Measurements from ENCODE around the gene GMDS.

GMDS gene

DNA sequence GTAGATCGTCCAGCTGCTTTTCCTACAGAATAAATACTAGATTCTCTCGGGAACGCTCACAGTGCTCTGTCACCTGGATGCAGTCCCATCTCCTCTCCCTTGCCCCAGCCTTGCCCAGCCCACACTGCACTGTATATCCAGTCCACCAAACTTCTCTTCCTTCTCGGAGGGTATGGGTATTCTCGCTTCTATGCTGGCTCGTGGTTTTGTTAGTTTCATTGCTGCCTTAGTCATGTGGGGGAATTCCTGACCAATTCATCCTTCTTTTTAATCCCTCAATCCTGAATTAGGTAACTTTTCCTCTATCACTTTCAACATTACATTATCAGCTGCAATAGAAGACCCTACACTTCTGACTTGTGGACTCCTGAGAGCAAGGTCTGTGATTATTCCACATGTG, 252.4 kb downstream of the GMDS start:
- DNase-seq = no peak
- Histone ChIP-seq H3K14ac (ENCODE audit: low read length) (no peak overlapping the region), H2AFZ (ENCODE audit: insufficient read depth, low read length, poor library complexity) (no peak overlapping the region), H3K18ac (ENCODE audit: low read length) (no peak overlapping the region), H3K9me3 (ENCODE audit: insufficient read depth, low read depth, low read length) (peaks cover 2% of the 10 kb centered on the region), H4K8ac (ENCODE audit: low read depth, low read length) (no peak overlapping the region), H3K27ac (ENCODE audit: low read depth, low read length) (no peak overlapping the region), H2BK5ac (ENCODE audit: low read depth, low read length, poor library complexity) (no peak overlapping the region), H3K4me1 (ENCODE audit: control insufficient read depth in 1 of 2, insufficient read depth in 2 of 2, low read length in 2 of 2) (no peaks in the 10 kb centered on the region), H3K79me1 (ENCODE audit: low read length) (no peaks in the 10 kb centered on the region), H3K27me3 (ENCODE audit: insufficient read depth, low read length) (no peaks in the 10 kb centered on the region), H2BK12ac (ENCODE audit: low read length) (no peak overlapping the region), H2BK120ac (ENCODE audit: insufficient read depth, low read length, poor library complexity) (no peak overlapping the region), H3K4me2 (ENCODE audit: low read length) (no peak overlapping the region), H3K4ac (ENCODE audit: low read depth, low read length) (no peak overlapping the region), H4K91ac (ENCODE audit: low read depth, low read length) (no peak overlapping the region), H3K79me2 (ENCODE audit: control insufficient read depth, insufficient read depth, low read length, poor library complexity) (no peaks in the 10 kb centered on the region), H3K23ac (ENCODE audit: low read length) (no peak overlapping the region), H3K9ac (ENCODE audit: low read length) (no peak overlapping the region), H4K12ac (ENCODE audit: low read depth, low read length) (no peak overlapping the region), H2AK5ac (ENCODE audit: low read length) (no peak overlapping the region), H3K4me3 (ENCODE audit: low read depth, low read length) (no peak overlapping the region), H3K36me3 (ENCODE audit: control insufficient read depth in 1 of 2, insufficient read depth in 2 of 2, low read length in 2 of 2) (no peaks in the 10 kb centered on the region)
- no CpG with 5 or more reads among the region's 6 CpGs for WGBS (ENCODE audit: extremely low coverage, insufficient coverage, insufficient read length)

DNA sequence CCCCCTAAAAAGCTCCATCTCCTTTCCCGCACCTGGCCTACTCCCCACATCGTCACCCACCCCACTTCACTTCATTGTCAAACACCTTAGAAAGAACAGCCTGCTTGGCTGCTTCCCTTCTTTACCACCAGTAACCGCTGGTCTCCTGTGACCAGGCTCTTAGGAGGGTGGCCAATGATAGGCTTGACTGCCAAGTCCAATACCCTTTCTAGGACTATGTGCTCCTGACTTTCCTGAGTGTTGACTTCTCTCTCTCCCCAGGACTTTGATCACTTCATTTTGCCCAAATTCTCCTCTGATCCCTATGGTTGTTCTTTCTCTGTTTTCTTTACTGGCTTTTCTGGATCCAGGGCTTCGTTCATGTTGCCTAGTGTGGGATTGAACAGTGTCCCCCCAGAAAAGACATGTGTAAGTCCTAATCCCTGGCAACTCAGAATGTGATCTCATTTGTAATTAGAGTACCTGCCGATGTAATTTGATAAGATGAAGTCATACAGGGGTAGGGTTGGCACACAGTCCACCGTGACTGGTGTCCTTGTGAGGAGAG, 254.0 kb downstream of the GMDS start:
- no peak overlapping the region for H3K27ac ChIP-seq (ENCODE audit: low read depth, low read length)
- no peak overlapping the region for H4K91ac ChIP-seq (ENCODE audit: low read depth, low read length)
- no peak overlapping the region for H2AK5ac ChIP-seq (ENCODE audit: low read length)
- no peak overlapping the region for H2AFZ ChIP-seq (ENCODE audit: insufficient read depth, low read length, poor library complexity)
- no peaks in the 10 kb centered on the region for H3K79me1 ChIP-seq (ENCODE audit: low read length)
- no peak overlapping the region for H3K4me2 ChIP-seq (ENCODE audit: low read length)
- H3K4ac ChIP-seq (ENCODE audit: low read depth, low read length) = no peak overlapping the region
- no peaks in the 10 kb centered on the region for H3K79me2 ChIP-seq (ENCODE audit: control insufficient read depth, insufficient read depth, low read length, poor library complexity)
- H3K18ac ChIP-seq (ENCODE audit: low read length) = no peak overlapping the region
- no CpG with 5 or more reads among the region's 6 CpGs for WGBS (ENCODE audit: extremely low coverage, insufficient coverage, insufficient read length)
- no peak overlapping the region for H3K23ac ChIP-seq (ENCODE audit: low read length)
- H2BK12ac ChIP-seq (ENCODE audit: low read length) = no peak overlapping the region
- peaks cover 2% of the 10 kb centered on the region for H3K9me3 ChIP-seq (ENCODE audit: insufficient read depth, low read depth, low read length)
- no peak overlapping the region for H3K4me3 ChIP-seq (ENCODE audit: low read depth, low read length)
- H4K8ac ChIP-seq (ENCODE audit: low read depth, low read length) = no peak overlapping the region
- no peak overlapping the region for H3K9ac ChIP-seq (ENCODE audit: low read length)
- H4K12ac ChIP-seq (ENCODE audit: low read depth, low read length) = no peak overlapping the region
- H3K27me3 ChIP-seq (ENCODE audit: insufficient read depth, low read length) = no peaks in the 10 kb centered on the region
- H2BK5ac ChIP-seq (ENCODE audit: low read depth, low read length, poor library complexity) = no peak overlapping the region
- H3K14ac ChIP-seq (ENCODE audit: low read length) = no peak overlapping the region
- no peak for DNase-seq
- H3K36me3 ChIP-seq (ENCODE audit: control insufficient read depth in 1 of 2, insufficient read depth in 2 of 2, low read length in 2 of 2) = no peaks in the 10 kb centered on the region
- H2BK120ac ChIP-seq (ENCODE audit: insufficient read depth, low read length, poor library complexity) = no peak overlapping the region
- no peaks in the 10 kb centered on the region for H3K4me1 ChIP-seq (ENCODE audit: control insufficient read depth in 1 of 2, insufficient read depth in 2 of 2, low read length in 2 of 2)

DNA sequence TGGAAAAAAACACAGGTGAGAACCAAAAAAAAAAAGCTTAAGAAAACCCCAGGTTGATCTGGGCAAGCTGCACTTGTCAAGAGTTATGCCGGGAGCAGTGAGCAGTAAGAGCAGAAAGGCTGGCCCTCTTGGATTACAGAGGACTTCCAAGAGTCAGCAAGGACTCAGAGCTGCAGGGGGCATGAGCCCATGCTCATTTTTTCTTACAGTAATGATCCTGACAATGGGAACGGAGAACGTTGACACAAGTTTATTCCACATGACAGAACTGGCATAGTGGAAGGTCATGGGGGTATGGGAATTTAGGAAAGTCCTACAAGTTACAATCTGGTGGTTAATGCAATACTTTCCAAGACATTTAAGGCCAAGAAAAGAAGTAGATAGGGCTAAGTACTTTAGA, 256.6 kb downstream of the GMDS start:
- no peak overlapping the region for H4K12ac ChIP-seq (ENCODE audit: low read depth, low read length)
- H2BK12ac ChIP-seq (ENCODE audit: low read length) = no peak overlapping the region
- DNase-seq = no peak
- H3K27me3 ChIP-seq (ENCODE audit: insufficient read depth, low read length) = no peaks in the 10 kb centered on the region
- H3K36me3 ChIP-seq (ENCODE audit: control insufficient read depth in 1 of 2, insufficient read depth in 2 of 2, low read length in 2 of 2) = no peaks in the 10 kb centered on the region
- no peak overlapping the region for H3K27ac ChIP-seq (ENCODE audit: low read depth, low read length)
- no peak overlapping the region for H4K91ac ChIP-seq (ENCODE audit: low read depth, low read length)
- H3K9ac ChIP-seq (ENCODE audit: low read length) = no peak overlapping the region
- H4K8ac ChIP-seq (ENCODE audit: low read depth, low read length) = no peak overlapping the region
- H3K4me2 ChIP-seq (ENCODE audit: low read length) = no peak overlapping the region
- H3K18ac ChIP-seq (ENCODE audit: low read length) = no peak overlapping the region
- H3K23ac ChIP-seq (ENCODE audit: low read length) = no peak overlapping the region
- no peaks in the 10 kb centered on the region for H3K4me1 ChIP-seq (ENCODE audit: control insufficient read depth in 1 of 2, insufficient read depth in 2 of 2, low read length in 2 of 2)
- no peaks in the 10 kb centered on the region for H3K79me1 ChIP-seq (ENCODE audit: low read length)
- no peak overlapping the region for H3K4ac ChIP-seq (ENCODE audit: low read depth, low read length)
- no CpG with 5 or more reads among the region's 3 CpGs for WGBS (ENCODE audit: extremely low coverage, insufficient coverage, insufficient read length)
- no peak overlapping the region for H2AK5ac ChIP-seq (ENCODE audit: low read length)
- no peaks in the 10 kb centered on the region for H3K79me2 ChIP-seq (ENCODE audit: control insufficient read depth, insufficient read depth, low read length, poor library complexity)
- H3K4me3 ChIP-seq (ENCODE audit: low read depth, low read length) = no peak overlapping the region
- H2BK5ac ChIP-seq (ENCODE audit: low read depth, low read length, poor library complexity) = no peak overlapping the region
- peaks cover 2% of the 10 kb centered on the region for H3K9me3 ChIP-seq (ENCODE audit: insufficient read depth, low read depth, low read length)
- no peak overlapping the region for H2BK120ac ChIP-seq (ENCODE audit: insufficient read depth, low read length, poor library complexity)
- H3K14ac ChIP-seq (ENCODE audit: low read length) = no peak overlapping the region
- no peak overlapping the region for H2AFZ ChIP-seq (ENCODE audit: insufficient read depth, low read length, poor library complexity)

DNA sequence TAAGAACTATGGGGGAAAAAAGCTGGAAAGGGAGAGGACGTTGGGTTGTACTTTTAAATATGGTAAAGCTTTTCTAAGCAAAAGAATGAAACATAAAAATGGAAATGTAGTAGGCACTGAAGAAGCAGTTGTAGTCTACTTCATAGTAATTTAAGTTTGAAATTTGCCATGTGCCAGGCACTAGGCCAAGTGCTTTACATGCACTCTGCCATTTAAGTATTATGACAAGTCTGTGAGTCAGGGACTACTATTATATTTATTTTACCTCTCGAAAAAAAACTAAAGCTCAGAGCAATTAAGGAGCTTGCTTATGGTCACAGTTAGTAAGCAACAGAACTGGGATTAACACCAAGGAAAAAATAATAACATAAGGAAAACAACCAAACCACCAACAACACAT, 257.8 kb downstream of the GMDS start:
- H2BK5ac ChIP-seq (ENCODE audit: low read depth, low read length, poor library complexity) = no peak overlapping the region
- no peaks in the 10 kb centered on the region for H3K4me1 ChIP-seq (ENCODE audit: control insufficient read depth in 1 of 2, insufficient read depth in 2 of 2, low read length in 2 of 2)
- WGBS (ENCODE audit: extremely low coverage, insufficient coverage, insufficient read length) = no CpG with 5 or more reads among the region's 2 CpGs
- no peak overlapping the region for H3K9ac ChIP-seq (ENCODE audit: low read length)
- no peak overlapping the region for H3K4me2 ChIP-seq (ENCODE audit: low read length)
- no peak for DNase-seq
- H3K79me2 ChIP-seq (ENCODE audit: control insufficient read depth, insufficient read depth, low read length, poor library complexity) = no peaks in the 10 kb centered on the region
- H4K12ac ChIP-seq (ENCODE audit: low read depth, low read length) = no peak overlapping the region
- H3K9me3 ChIP-seq (ENCODE audit: insufficient read depth, low read depth, low read length) = peaks cover 2% of the 10 kb centered on the region
- H3K79me1 ChIP-seq (ENCODE audit: low read length) = no peaks in the 10 kb centered on the region
- no peak overlapping the region for H3K23ac ChIP-seq (ENCODE audit: low read length)
- no peak overlapping the region for H3K18ac ChIP-seq (ENCODE audit: low read length)
- H4K8ac ChIP-seq (ENCODE audit: low read depth, low read length) = no peak overlapping the region
- H3K4ac ChIP-seq (ENCODE audit: low read depth, low read length) = no peak overlapping the region
- H2AFZ ChIP-seq (ENCODE audit: insufficient read depth, low read length, poor library complexity) = no peak overlapping the region
- H3K14ac ChIP-seq (ENCODE audit: low read length) = no peak overlapping the region
- no peak overlapping the region for H4K91ac ChIP-seq (ENCODE audit: low read depth, low read length)
- no peak overlapping the region for H2BK120ac ChIP-seq (ENCODE audit: insufficient read depth, low read length, poor library complexity)
- no peak overlapping the region for H3K27ac ChIP-seq (ENCODE audit: low read depth, low read length)
- H2BK12ac ChIP-seq (ENCODE audit: low read length) = no peak overlapping the region
- no peaks in the 10 kb centered on the region for H3K27me3 ChIP-seq (ENCODE audit: insufficient read depth, low read length)
- no peak overlapping the region for H2AK5ac ChIP-seq (ENCODE audit: low read length)
- no peak overlapping the region for H3K4me3 ChIP-seq (ENCODE audit: low read depth, low read length)
- no peaks in the 10 kb centered on the region for H3K36me3 ChIP-seq (ENCODE audit: control insufficient read depth in 1 of 2, insufficient read depth in 2 of 2, low read length in 2 of 2)
